Measurements from ENCODE around the gene STXBP1.
"Not testable (repeated sequence)": the region's sequence is repeated elsewhere in the genome, so short reads cannot be mapped to it uniquely, and the experiment has no call there.

STXBP1 gene

DNA sequence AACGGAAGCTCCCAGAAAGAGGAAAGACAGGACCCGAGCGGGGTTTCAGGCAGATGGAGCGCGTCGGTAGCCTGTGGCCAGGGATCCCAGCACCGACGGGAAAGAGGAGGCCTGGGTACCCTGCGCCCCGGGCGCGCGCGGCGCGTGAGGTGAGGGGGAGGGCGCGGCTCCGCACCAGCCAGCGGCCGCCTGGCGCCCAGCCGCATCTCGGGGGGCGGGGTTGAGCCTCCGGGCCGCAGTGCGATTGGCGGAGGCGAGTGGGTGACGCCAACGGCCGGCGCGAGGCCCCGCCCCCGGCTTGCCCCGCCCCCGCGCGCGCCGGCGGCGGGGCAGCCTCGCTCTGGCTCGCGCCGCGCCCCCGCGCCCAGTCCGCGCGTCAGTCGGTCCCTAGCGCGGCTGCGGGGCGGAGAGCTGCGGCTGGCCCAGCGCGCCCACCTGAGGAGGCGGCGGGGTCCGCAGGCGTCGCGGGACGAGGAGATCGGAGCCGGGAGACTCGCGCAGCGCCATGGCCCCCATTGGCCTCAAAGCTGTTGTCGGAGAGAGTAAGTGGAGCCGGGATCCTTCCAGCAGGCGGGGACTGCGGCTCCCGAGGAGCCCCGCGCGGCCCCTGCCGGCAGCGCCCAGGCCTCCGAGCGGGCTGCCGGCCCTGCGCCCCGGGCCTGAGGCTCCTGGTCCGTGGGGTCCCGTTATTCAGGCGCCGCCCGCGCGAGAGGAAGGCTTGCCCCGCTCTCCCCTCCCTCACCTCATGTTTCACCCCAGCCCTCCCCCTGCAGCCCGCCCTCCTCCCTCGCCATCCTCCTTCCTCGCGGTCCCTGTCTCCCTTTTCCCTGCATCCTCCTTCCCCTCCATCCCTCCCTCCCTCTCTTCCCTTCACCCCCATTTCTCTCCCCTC lies at the start of gene STXBP1:
Gene STXBP1 (plus strand): TSS at position 379 of the 892 bp plus-strand sequence. CDS start 127 bp downstream, at position 506.
- DNase-seq: peak; percentile 90

DNA sequence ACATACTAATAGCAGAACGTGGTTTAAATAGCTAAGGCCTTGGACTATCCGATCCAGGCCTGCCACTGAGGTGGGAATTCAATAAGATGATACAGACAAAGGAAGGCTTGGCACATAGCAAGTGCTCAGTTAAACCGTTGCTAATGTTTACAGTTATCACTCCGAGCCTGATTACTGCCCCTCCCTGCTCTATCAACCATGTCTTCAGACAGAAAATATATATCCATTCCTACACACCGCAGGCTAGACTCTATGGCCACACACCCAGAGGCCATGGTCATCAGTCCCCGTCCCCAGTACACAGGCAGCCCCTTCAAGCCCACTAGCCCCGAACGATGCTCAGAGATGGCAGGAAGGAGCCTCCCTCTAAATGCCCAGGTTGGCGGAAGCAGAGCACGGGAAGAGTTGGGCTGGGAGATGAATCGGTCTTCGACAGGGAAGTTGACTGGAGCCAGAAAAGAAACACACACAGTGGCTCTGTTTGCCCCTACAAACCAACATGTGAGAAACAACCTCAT lies 49.7 kb upstream of the STXBP1 start:
- DNase-seq: no peak

DNA sequence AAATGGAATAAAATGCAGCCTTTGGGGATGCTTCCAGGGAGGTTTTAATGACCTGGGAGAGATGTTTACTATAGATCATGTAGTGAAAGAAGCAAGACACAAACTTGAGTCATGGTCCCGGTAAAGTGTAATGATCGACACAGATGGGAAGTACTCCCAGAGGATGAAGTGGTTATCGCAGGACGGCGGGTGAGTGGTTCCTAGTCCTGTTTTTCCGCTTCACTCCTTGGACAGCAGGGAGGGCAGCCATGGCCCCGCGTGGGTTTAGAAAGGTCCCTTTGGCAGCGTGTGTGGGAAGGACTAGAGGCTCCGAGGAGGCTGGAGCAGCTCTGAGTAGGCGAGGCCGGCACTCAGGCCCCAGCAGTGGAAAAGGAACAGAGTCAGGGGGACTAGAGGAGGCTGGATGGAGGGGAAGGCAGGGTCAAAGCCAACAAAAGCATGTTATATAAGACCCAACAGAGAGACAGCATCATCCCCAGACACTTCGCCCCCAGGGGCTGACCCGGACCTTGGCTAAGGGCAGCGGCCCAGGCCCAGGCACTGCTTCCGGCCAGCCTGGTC lies 49.2 kb upstream of the STXBP1 start:
- DNase-seq: no peak

DNA sequence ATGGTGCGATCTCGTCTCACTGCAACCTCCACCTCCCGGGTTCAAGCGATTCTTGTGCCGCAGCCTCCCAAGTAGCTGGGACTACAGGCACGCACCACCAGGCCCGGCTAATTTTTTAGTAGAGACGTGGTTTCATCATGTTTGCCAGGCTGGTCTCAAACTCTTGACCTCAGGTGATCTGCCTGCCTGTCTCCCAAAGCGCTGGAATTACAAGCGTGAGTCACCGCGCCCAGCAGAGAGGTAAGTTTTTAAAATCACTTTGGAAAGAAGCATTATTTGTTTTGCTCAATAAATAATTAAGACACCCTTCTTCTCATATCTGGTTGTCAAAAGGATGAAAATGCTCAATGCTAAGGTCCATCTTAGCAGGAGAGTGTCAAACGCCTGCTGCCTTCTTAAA lies 48.5 kb upstream of the STXBP1 start:
- DNase-seq: no peak

DNA sequence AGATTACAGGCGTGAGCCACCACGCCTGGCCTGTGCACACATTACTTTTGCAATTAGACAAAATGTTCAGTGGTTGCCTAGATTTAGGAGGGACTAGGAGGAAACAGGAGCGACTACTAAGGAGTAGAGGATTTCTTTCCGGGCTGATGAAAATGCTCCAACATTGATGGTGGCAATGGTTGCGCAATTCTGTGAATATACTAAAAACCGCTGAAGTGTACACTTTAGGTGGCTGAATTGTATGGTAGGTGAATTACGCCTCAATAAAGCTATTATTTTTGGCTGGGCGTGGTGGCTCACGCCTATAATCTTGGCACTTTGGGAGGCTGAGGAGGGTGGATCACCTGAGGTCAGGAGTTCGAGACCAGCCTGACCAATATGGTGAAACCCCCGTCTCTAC lies 46.8 kb upstream of the STXBP1 start:
- DNase-seq: no peak

DNA sequence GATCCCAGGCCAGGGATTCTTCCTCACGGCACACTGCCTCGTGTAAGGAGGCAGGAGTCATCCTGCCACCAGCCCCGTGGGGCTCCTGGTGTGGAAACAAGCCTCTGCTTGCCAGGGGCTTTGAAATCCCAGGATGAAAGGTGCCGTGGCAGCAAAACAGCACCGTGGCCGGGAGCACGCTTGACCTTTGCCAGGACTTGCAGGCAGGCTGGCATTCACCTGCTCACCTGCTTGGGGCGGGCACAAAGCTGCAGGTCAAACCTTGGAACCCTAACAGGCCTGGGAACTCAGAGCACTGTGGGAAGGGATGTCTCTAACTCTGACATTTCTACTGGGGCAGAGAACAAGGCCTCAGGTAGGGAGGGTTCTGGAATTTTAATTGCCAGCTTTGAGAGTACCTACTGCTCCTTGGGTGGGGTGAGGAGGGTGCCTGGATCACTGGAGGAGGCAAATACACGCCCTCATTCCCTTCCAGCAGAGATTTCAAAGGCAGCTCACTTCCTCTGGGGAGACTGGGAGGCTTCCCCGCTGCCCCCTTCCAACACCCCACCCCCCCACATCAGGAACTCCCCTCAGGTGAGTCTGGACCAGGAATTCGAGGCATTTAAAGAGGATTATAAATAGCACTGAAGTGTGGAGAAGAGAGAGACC lies 45.6 kb upstream of the STXBP1 start:
- DNase-seq: no peak

DNA sequence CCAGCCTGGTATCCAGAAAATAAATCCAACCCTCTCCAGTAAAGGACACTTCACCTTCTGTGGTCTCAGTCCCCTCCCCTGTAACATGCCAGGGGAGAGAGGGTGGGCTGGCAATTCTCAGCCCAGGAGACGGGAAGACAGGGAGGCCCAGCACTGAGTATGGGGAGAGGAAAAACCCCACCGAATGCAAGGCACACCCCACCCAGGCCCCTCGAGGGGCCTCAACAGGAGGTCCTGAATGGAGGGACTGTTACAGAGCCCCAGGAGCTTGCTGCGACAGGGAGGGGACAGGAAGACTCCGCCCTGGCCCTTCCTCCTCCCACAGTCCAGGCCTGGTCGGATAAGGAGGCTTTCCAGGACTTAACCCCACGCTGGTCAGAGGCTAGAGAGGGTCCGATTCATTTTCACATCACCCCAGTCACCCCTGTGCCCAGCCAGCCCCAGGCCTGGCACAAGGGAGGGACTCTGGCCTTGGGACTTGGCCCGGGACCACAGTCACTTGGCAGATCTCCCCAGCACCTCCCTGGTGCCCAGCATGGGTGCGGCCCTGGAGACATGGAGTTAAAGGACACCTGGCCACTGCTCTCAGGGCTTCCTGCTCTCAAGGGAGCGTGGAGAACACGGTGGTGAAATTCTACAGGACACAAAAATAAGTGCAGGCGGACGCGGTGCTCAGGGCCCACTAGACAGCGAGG lies 44.9 kb upstream of the STXBP1 start:
- no peak for DNase-seq

DNA sequence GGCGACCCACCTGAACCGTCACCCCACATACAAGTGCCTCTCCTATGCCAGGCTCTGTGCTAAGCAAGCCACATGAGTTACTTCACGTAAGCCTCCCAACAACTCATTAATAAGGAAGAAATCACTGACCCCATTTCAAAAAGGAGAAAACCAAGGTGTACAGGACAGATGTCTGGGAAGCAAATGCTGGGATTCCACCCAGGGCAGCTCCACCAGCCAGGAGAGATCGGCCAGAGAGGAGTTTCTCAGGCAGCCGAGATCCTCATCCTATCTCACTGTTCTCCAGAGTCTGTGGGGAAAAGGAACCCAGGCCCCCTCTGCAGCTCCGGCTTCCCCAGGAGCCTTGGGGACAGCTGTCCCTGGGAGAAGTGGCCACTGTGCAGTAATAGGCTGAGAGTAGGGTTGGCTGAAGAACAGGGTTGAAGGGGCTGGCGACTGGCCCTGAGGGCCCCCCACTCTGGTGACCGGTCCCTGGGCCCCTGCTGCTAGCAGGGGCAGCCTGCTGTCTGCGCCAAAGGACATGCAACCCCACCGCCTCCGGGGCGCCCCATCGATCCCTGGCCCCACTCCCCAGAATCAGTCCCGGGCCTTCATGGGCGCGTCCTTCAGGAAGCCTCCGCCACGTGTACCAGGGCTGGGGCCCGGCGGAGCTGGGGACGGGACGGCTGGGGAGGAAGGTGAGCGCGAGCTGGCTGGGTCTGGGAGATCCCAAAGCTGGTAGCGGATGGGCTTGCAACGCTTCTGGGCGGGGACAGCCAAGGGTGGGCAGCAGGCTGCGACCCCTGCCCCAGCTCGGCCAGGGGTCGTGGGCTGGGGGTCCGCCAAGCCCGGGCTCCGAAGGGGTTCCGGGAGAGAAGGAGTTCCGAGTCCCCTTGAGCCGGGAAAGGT lies 44.1 kb upstream of the STXBP1 start:
- DNase-seq: no peak

DNA sequence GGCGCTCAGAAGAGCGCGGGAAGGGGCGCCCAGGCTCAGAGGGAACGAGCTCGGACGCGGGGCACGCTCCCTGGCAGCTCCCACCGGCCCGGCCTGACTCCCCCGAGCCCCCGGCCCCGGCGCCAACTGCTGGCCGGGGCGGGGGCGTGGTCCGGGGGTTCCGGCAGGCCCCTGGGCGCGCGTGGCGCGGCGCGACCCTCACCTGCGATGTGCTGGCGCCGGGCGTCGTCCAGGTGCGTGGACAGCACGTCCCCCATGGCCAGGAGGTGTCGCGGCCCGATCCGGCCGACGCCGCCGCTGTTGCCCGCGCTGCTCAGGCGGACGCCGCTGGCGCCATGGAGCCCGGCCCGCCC lies 43.5 kb upstream of the STXBP1 start:
- DNase-seq: no peak

DNA sequence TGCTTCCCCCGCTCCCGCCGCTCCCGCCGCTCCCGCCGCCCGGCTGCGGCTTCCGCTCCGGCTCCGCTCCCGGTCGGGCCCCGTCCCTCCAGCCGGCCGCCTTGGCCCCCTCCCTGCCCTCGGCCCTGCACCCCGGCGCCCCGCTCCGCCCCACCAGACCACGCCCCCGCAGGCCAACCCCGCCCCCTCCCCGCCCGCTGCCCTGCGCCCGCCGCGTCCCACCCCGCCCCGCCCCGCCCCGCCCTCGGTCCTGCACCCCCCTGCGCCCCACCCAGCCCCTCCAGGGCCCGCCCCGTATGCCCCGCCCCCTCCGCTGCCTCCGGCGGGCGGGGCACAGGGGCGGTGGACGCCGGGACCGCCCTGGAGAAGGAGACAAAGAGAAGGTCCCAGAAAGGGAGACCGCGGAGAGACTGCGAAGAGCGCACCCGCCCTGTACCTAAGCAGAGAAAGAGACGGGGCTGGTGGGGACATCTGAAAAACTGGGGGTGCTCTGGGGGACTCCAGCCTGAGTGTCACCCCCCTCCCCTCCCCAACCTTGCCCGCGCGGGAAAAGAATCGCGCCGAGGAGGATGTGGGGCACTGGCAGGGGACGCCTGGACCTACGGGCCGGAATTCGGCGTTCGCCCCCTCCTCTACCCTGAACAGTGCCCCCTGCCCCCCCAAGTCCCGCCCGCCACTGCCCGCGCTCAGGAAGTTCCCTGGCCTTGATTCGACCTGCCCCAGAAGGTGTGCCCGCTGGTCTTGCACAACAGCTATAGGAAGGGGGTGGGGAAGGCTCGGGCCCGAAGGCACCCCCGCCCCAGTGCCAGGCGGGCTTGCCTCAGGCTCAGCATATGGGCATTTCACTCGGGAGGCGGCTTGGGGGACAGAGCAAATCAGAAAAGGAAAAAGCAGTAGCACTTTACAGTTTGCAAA lies 42.8 kb upstream of the STXBP1 start:
- DNase-seq: peak; percentile 80

DNA sequence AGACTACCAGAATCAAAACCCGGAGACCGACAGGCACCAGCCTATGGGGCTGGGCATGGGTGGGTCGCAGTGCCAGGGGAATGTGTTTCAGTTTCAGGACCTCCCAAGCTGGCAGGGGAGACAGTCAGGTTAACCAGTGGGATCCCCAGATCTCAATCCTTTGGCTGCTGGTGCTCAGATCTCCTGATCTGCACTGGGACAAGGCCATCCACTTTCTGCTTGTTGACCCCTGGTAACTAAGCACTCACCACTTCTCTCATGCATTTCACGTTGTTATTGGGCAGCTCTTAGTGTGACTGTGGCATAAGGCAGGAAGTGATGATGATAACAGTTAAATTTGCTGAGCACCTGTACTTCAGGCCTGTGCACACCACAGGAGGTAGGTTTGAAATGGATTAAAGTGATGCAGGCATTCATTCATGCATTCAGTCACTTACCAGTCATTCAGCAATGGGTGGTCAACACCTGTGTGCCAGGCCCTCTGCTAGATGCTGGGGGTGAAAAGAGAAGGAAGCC lies 42.1 kb upstream of the STXBP1 start:
- peak; percentile 67 for DNase-seq

DNA sequence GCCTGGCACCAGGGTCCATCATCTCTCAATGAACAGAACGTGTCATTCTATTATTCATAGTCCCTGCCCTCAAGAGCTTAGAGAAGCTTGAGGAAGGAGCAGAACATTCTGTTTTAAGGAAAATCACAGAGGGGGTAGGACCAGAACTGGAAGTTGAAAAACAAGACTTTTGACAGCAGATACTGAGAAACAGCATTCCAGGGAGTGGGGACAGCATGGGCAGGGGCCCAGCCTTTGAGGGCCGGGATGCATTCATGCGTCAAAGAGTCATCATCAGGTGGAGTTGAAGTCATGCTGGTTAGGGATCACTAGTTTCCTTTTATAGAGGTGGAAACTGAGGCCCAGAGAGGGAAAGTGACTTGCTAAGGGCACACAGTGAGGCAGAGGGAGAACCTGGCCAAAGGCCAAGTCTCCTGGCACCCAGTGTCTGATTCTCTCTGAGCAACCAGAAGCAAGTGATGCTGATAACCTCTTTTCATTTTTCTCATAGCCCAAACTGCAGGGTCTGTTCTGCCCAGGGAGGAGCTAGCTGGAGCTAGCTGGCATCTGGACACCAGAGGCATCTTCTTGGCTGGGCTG lies 41.5 kb upstream of the STXBP1 start:
- no peak for DNase-seq

DNA sequence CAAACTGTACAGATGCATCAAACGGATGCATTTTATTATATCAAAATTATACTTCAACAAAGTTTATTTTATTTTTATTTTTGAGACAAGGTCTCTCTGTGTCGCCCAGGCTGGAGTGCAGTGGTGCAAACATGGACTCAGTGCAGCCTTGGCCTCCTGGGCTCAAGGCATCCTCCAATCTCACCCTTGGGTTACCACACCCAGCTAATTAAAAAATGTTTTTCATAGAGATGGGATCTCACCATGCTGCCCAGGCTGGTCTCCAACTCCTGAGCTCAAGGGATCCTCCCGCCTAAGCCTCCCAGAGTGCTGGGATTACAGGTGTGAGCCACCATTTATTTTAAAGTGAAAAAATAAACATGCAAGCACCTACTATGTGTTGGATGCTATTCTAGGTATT lies 40.1 kb upstream of the STXBP1 start:
- DNase-seq: no peak

DNA sequence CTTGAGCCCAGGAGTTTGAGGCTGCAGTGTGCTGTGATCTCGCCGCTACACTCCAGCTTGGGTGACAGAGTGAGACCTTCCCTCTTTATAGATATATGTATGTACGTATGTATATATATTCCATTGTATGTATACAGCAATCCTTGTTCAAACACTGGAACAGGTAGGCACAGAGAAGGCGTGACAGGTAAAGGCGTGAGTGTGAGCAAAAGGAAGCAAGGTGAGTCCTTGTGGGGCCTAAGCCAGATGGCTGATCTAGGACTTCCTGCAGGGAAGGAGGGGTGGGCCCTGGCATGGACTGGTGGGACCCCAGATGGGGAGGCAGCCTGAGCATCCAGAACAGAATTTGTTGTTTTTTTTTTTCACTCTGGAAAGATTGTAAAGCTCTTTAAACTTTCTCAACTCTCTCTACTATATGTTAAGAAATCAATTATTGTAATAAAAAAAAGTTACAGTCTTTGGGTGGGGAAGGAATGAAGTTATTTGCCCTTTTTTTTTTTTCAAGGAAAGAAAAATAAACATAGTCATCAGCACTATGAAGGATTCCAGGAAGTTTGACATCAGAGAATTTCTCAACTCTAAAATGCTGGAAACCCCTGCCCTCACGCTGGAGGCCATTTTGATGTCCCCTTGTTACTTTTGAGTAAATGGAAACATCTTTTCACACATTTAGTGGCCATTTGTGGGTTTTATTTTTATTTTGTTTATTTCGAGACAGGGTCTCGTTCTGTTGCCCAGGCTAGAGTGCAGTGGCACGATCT lies 38.9 kb upstream of the STXBP1 start:
- DNase-seq: no peak

DNA sequence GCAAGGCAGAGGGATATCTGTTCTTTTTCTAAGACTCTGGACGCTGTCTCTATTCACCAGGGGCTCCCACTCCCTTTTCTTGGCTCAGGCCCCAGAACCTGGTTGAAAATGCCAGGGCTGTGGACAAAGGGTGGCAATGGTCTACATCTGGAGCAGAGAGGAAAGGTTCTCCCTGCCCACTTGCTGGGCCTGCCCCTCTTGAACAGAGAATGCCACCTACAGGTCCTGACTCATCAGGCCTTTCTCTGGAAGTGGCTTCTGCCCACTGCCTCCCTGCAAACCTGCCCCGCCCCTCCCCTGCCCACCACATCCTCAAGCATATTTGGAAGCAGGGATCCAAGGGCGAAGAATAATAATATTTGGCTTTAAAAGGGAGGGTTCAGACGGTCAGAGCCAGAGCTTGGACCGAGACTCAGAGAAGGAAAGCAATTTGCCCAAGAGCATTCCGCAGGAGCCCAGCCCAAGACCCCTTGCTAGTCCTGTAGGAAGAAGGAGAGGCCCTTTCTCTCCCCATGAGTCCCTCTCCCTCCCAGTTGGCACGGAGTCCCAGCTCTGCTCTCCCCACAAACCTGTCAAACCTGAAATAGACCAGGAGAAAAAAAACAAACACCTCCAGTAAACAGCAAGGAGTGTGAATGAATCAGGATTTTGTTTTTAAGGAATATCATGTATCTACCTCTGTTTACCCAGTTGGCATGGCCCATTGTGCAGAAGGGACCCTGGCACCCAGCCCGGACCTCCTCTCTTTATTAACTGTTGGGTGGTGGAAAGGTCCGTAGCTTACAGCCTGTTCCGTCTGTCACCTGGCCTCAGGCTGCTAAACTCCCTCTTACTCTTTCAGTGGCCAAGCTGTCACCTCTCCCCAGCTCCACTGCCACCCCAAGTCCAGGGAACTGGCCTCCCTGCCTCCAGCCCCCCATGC lies 37.7 kb upstream of the STXBP1 start:
- no peak for DNase-seq

DNA sequence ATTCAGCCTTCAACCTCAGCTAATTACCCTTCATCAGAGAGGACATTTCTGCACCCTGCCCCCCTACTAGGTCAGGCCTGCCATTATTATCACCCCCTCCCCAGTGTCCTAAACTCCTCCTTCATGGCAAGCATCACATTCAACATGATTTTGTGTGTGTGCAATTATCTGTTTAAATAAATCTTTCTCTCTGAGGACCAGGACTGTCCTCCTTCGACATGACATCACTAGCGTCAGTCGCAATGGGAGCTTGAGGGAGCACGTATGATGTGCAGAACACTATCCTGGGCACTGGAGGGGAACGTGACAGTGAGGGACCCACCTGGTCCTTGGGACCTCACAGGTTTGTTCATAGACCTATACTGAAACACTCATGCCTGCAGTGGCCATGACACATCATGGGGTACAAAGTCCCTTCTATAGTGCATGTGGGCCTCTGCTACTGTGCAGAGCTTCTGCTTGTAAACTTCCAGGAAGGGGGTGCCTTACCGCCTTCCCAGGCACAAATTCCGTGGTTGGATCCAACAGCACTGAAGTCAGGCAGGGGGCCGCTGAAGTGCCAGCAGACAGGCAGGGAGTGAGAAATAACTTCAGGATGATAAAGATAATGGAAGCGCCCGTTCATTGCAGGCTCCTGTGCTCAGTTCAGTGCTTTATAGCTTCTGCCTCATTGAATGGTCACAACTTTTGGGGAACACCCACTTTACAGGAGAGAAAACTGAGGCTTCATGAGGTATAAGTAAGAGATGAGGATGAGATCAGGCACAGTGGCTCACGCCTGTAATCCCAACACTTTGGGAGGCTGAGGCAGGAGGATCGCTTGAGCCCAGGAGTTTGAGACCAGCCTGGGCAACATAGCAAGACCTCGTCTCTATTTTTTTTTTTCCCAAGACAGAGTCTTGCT lies 36.0 kb upstream of the STXBP1 start:
- no peak for DNase-seq

DNA sequence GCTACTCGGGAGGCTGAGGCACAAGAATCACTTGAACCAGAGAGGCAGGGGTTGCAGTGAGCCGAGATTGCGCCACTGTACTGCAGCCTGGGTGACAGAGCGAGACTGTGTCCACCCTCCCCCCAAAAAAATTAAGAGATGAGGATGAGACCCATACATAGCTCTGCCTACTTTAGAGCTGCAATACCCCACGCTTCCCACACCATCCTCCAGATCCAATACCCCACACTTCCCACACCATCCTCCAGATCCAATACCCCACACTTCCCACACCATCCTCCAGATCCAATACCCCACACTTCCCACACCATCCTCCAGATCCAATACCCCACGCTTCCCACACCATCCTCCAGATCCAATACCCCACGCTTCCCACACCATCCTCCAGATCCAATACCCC lies 34.9 kb upstream of the STXBP1 start:
- DNase-seq: not testable (repeated sequence)

DNA sequence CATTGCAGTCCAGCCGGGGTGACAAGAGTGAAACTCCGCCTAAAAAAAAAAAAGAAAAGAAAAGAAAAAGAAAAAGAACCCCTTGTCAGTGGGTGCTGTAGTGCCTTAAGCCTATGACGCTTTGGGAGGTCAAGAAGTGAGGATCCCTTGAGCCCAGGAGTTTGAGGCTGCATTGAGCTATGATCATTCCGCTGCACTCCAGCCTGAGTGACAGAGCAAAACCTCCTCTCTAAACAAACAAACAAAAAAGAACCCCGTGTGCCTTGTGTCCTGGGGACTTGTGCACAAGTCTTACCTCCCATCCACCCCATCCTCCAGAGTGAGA lies 33.5 kb upstream of the STXBP1 start:
- DNase-seq: no peak

All from activated CD4-positive, alpha-beta T cell treated with anti-CD3 and anti-CD28 coated beads, Interleukin-2, amount 50 U/mL, for 16 hours (primary cell).